WTC11 (cell line): Measurements from ENCODE around the gene DNAJC15. TPM values are rescaled to one million over a fixed set of nuclear protein-coding genes. Genes with fewer than 3 reads are reported as not detected.
"Not testable (repeated sequence)": the region's sequence is repeated elsewhere in the genome, so short reads cannot be mapped to it uniquely, and the experiment has no call there.

Experiments
- ATAC-seq: fragments of 200-7000 bp; cut with Tn5 transposase; 2 replicates; pipeline ENCODE4 v1.10.0; 2021; ENCODE audit warnings: mild to moderate bottlenecking, moderate library complexity
- CTCF ChIA-PET: fragments of 300-600 bp; sonication (Branson Sonifier 250); formaldehyde crosslinking; loops from one replicate; lab custom pipeline; 2021; ENCODE audit warnings: antibody characterized with exemption; lab: Charles Lee
- POLR2A ChIA-PET: fragments of 350-600 bp; sonication (Branson Sonifier 250); formaldehyde crosslinking; loops from one replicate; lab custom pipeline; 2021; ENCODE audit warnings: antibody characterized with exemption; lab: Charles Lee
- DNase-seq: peaks from one replicate; pipeline ENCODE4 v3.0.0; 2021; ENCODE audit warnings: low spot score
- H3K27ac Mint-ChIP-seq: 2 replicates; pipeline ENCODE4 v1.8.0; 2021; ENCODE audit warnings: mixed read lengths
- H3K27me3 Mint-ChIP-seq: 2 replicates; pipeline ENCODE4 v1.8.0; 2021; ENCODE audit warnings: low read depth, mild to moderate bottlenecking, moderate library complexity, mixed read lengths
- H3K36me3 Mint-ChIP-seq: 2 replicates; pipeline ENCODE4 v1.8.0; 2021; ENCODE audit warnings: mixed read lengths
- H3K4me1 Mint-ChIP-seq: 2 replicates; pipeline ENCODE4 v1.8.0; 2022; ENCODE audit warnings: mixed read lengths
- H3K4me3 Mint-ChIP-seq: 2 replicates; pipeline ENCODE4 v1.8.0; 2021; ENCODE audit warnings: mild to moderate bottlenecking, moderate library complexity, mixed read lengths
- H3K9me3 Mint-ChIP-seq: 2 replicates; pipeline ENCODE4 v1.8.0; 2021; ENCODE audit warnings: mixed read lengths
- FOXP1 ChIP-seq: sonication (generic); formaldehyde crosslinking; IDR thresholded peaks from 2 replicates; pipeline ENCODE4 v1.8.0; 2022; ENCODE audit warnings: missing genetic modification reagents, mild to moderate bottlenecking, moderate library complexity, borderline replicate concordance
- GTF2I ChIP-seq: fragments of 250-450 bp; sonication (Bioruptor Pico); conservative IDR thresholded peaks from 2 replicates; pipeline ENCODE4 v1.4.0; 2021; ENCODE audit warnings: mild to moderate bottlenecking
- NFATC4 ChIP-seq: fragments of 250-450 bp; sonication (Bioruptor Pico); IDR thresholded peaks from 2 replicates; pipeline ENCODE4 v1.9.0; 2021; ENCODE audit warnings: mild to moderate bottlenecking
- RELA ChIP-seq: sonication (generic); formaldehyde crosslinking; IDR thresholded peaks from 2 replicates; pipeline ENCODE4 v1.8.1; 2022; ENCODE audit warnings: missing genetic modification reagents, mild to moderate bottlenecking, borderline replicate concordance
- SMAD3 ChIP-seq: sonication (generic); formaldehyde crosslinking; IDR thresholded peaks from 2 replicates; pipeline ENCODE4 v1.8.0; 2022; ENCODE audit warnings: missing genetic modification reagents, mild to moderate bottlenecking, borderline replicate concordance
- TEAD1 ChIP-seq: sonication (generic); formaldehyde crosslinking; IDR thresholded peaks from 2 replicates; pipeline ENCODE4 v1.8.0; 2022; ENCODE audit warnings: mild to moderate bottlenecking, missing genetic modification reagents
- TP53 ChIP-seq: sonication (generic); formaldehyde crosslinking; IDR thresholded peaks from 2 replicates; pipeline ENCODE4 v1.8.1; 2023; ENCODE audit warnings: mild to moderate bottlenecking, missing genetic modification reagents
- ZNF317 ChIP-seq: sonication (generic); formaldehyde crosslinking; IDR thresholded peaks from 2 replicates; pipeline ENCODE4 v1.8.1; 2023; ENCODE audit warnings: low read depth, mild to moderate bottlenecking, moderate library complexity, missing genetic modification reagents, borderline replicate concordance
- ZNF423 ChIP-seq: fragments of 250-450 bp; sonication (Bioruptor Pico); IDR thresholded peaks from 2 replicates; pipeline ENCODE4 v2.1.2; 2022; ENCODE audit warnings: mild to moderate bottlenecking, moderate library complexity
- total RNA-seq: library from RNA; stranded (reverse); gene quantifications from 3 replicates; pipeline ENCODE4 v1.2.3, GENCODE V29; 2021
- TF ChIP-seq, protein P1 (sequence below): sonication (generic); formaldehyde crosslinking; IDR thresholded peaks from 2 replicates; pipeline ENCODE4 v1.8.1; 2022; ENCODE audit warnings: mild to moderate bottlenecking, moderate library complexity, missing genetic modification reagents
- TF ChIP-seq, protein P2 (sequence below): sonication (generic); formaldehyde crosslinking; IDR thresholded peaks from 2 replicates; pipeline ENCODE4 v1.8.1; 2022; ENCODE audit warnings: mild to moderate bottlenecking, missing genetic modification reagents, moderate library complexity, borderline replicate concordance
- TF ChIP-seq, protein P3 (sequence below): sonication (generic); formaldehyde crosslinking; IDR thresholded peaks from 2 replicates; pipeline ENCODE4 v1.8.0; 2022; ENCODE audit warnings: mild to moderate bottlenecking, missing genetic modification reagents
- TF ChIP-seq, protein P4 (sequence below): sonication (generic); formaldehyde crosslinking; IDR thresholded peaks from 2 replicates; pipeline ENCODE4 v1.8.0; 2022; ENCODE audit warnings: mild to moderate bottlenecking, missing genetic modification reagents

Gene DNAJC15
- total RNA-seq, 1 experiment from 2014 or later, result 12.2 TPM

DNA sequence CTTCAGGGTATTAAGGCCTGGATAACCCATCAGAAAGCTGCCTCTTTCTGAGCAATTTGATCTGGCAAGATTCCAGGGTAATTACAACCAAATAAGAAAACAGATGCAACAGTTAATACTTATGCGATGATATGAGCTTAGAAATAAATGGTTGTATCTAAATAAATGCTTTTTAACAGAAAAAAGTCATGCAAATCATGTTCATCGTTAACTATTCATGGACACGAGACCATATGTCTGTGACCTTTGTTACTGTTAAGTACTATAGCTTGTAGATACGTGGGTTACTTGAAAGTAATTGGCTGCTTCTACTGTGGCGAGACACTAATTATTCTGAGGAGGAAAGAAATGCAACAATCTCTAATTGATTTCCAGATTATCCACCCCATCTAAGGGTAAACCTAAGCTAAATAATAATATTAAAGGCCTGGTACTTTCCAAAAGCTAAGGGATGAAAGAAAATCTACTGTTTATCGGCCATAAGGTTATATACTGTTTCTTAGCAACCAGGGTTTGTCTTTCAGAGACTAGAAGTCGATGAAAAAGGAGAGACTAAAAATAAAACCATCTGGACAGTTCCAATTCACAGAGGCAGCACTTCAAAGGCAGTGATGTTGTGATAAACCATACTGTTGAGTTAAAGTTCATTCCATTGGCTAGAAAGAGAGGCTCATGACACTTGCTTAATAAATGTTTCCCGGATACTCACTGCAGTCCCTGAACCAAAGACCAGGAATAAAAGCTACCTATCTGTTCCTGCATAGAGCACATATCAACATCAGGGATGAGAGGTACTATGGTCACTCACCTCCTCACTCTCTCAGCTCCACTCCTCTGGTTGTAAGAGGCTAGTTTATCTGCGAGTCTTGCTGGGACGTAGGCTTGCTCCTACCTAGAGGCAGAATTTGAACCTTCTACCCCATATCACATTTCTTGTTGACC is 32.8 kb upstream of the DNAJC15 start:
- ATAC-seq, result no peak
- ChIA-PET CTCF (interaction anchor here (0.8 to 1.2 kb wide), 2 partner anchors 22 to 125 kb away, joined by 3 read pairs; no protein-coding TSS in a partner anchor), POLR2A (no interaction called here)
- peaks cover 31% of the 10 kb centered on the region for H3K27me3 Mint-ChIP-seq
- H3K27ac Mint-ChIP-seq, result no peak overlapping the region
- peaks cover 25% of the 10 kb centered on the region for H3K4me1 Mint-ChIP-seq
- no peak overlapping the region for H3K4me3 Mint-ChIP-seq
- TF ChIP-seq, protein P1, sequence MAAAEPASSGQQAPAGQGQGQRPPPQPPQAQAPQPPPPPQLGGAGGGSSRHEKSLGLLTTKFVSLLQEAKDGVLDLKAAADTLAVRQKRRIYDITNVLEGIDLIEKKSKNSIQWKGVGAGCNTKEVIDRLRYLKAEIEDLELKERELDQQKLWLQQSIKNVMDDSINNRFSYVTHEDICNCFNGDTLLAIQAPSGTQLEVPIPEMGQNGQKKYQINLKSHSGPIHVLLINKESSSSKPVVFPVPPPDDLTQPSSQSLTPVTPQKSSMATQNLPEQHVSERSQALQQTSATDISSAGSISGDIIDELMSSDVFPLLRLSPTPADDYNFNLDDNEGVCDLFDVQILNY (CRISPR knock-in tag), result no peak
- TF ChIP-seq ZNF423 (no peak), FOXP1 (CRISPR knock-in tag) (no peak), NFATC4 (CRISPR knock-in tag) (no peak), TEAD1 (CRISPR knock-in tag) (no peak), ZNF317 (CRISPR knock-in tag) (no peak), SMAD3 (CRISPR knock-in tag) (no peak), GTF2I (CRISPR knock-in tag) (no peak)
- TF ChIP-seq, protein P2, sequence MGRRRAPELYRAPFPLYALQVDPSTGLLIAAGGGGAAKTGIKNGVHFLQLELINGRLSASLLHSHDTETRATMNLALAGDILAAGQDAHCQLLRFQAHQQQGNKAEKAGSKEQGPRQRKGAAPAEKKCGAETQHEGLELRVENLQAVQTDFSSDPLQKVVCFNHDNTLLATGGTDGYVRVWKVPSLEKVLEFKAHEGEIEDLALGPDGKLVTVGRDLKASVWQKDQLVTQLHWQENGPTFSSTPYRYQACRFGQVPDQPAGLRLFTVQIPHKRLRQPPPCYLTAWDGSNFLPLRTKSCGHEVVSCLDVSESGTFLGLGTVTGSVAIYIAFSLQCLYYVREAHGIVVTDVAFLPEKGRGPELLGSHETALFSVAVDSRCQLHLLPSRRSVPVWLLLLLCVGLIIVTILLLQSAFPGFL, result no peak
- no peaks in the 10 kb centered on the region for H3K9me3 Mint-ChIP-seq
- no peak for DNase-seq
- H3K36me3 Mint-ChIP-seq, result no peaks in the 10 kb centered on the region

DNA sequence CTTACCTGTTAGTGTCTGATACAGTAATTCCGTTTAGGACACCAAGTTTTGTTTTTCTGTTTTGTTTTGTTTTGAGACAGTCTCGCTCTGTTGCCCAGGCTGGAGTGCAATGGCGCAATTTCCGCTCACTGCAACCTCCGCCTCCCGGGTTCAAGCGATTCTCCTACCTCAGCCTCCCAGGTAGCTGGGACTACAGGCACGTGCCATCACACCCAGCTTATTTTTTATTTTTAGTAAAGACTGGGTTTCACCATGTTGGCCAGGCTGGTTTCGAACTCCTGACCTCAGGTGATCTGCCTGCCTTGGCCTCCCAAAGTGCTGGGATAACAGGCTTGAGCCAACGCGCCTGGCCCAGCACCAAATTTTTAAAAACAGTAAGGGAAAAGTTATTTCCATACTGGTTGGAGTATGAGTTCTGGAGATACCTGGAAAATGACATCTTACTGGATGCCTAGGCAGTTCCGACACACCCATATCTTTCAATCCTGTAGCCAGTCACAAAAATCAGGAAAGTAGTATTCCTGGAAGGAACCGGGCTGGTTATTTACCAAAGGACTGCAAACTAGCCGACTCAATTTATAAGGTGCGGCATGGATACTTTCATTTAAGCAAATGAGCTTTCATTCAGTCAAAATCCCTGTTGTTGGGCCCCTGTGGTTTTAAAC is 32.0 kb upstream of the DNAJC15 start:
- H3K9me3 Mint-ChIP-seq, H3K36me3 Mint-ChIP-seq, H3K27ac Mint-ChIP-seq, DNase-seq, ATAC-seq, POLR2A ChIA-PET: not testable (repeated sequence)
- H3K27me3 Mint-ChIP-seq, result peaks cover 31% of the 10 kb centered on the region
- peak overlapping the region; percentile 75 for H3K4me3 Mint-ChIP-seq
- H3K4me1 Mint-ChIP-seq, result peaks cover 17% of the 10 kb centered on the region
- CTCF ChIA-PET, result interaction anchor here (0.7 to 0.8 kb wide), 3 partner anchors 19 to 125 kb away, joined by 3 read pairs; no protein-coding TSS in a partner anchor

DNA sequence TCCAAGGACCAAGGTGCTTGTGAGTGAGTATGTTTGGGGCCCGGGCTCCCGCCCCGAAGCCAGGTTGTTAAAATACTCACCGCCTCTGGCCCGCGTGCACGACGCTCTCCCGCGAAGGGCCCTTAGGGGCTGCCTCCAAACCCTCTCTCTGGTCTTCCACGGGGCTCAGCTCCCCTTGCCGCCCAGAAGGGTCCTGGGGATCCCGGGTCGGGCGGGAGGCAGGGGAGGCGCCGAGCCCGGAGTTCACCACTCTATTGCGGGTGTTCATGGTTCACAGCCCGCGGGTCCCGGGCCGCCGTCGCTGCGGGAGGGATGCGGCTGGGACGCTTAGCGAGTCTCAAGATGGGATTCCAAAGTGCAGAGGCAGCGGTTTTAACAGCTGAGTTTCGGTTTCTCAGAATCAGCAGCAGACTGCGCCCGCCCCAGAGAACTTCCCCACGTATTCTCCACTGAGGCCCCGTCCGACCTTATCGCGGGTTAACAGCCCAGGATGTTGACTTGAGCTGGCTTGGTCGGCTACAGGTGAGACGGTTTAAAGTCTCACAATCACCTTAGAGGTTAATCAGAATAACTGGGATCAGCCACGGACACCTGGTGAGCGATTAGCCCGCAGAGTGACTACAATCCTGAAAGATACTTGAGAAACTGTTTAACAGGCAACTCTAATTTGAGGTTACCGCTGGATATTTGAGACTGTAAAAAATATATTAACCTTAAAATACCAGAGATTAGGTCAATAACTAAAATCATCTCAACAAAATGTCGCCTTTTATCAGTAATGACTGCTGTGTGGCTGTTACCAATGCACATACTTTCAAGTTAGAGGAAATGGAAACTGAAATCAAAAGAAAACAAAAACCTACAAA is 31.3 kb upstream of the DNAJC15 start, which contains the start of gene EPSTI1:
EPSTI1 (minus strand) TSS at position 344 of the 866 bp plus-strand sequence; CDS start at position 268, 76 bp downstream.
- CTCF ChIA-PET, result interaction anchor here (0.7 to 1.1 kb wide), 6 partner anchors 20 to 124 kb away, joined by 3 to 4 read pairs (median 3); no protein-coding TSS in a partner anchor

More for the DNA sequence above, 31.3 kb upstream of the DNAJC15 start, which contains the start of gene EPSTI1:
- peak within 1 kb of the TSS; percentile 75 for H3K4me3 Mint-ChIP-seq
- DNase-seq, result peak; percentile 63
- H3K27me3 Mint-ChIP-seq, result peaks cover 31% of the 10 kb centered on the region
- no peaks in the 10 kb centered on the region for H3K9me3 Mint-ChIP-seq
- H3K27ac Mint-ChIP-seq, result no peak within 1 kb of the TSS; the same call in 1 of the 2 replicates
- peak; percentile 86 for ATAC-seq
- POLR2A ChIA-PET, result no interaction called here
- H3K4me1 Mint-ChIP-seq, result peaks cover 16% of the 10 kb centered on the region
- TF ChIP-seq, protein P3, sequence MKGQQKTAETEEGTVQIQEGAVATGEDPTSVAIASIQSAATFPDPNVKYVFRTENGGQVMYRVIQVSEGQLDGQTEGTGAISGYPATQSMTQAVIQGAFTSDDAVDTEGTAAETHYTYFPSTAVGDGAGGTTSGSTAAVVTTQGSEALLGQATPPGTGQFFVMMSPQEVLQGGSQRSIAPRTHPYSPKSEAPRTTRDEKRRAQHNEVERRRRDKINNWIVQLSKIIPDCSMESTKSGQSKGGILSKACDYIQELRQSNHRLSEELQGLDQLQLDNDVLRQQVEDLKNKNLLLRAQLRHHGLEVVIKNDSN, result 0 out of 2 replicates have a peak, but pooled peaks have one; percentile 20
- no peak for TF ChIP-seq RELA (CRISPR knock-in tag)
- TF ChIP-seq, protein P4, sequence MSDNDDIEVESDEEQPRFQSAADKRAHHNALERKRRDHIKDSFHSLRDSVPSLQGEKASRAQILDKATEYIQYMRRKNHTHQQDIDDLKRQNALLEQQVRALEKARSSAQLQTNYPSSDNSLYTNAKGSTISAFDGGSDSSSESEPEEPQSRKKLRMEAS, result peak; percentile 71
- TF ChIP-seq TP53 (CRISPR knock-in tag), result no peak
- no peaks in the 10 kb centered on the region for H3K36me3 Mint-ChIP-seq
